Fibroblast of peridontal ligament (primary cell): ENCODE results near the gene ESPN.

Source experiments
- DNase-seq: peaks from one replicate; pipeline ENCODE4 v3.0.0-alpha.2; 2010; ENCODE audit errors: extremely low read depth

Gene ESPN

GRCh38 chr1:6409733-6410132 lies 14.8 kb upstream of the ESPN start:
- DNase-seq, result no peak

- no peak for DNase-seq
Observed at GRCh38 chr1:6410248-6410893, 14.2 kb upstream of the ESPN start.

DNA sequence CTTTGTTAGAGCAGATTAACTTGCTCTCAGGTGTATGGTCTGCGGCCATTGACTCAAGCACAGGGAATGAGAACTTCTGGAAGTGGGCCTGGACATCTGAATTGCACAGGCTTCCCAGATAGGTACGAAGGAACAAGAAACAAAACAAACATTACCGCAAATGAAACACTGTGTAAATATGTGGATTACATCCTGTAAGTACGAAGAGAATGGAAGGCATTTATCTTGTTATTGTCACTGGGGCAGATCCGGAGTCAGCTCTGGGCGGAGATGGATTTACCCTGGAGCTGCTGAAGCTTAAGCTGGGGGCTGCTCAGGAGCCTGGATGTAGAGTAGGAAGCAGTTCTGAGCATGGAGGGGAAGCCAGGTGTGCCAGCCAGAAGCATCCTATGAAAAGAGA lies 11.7 kb upstream of the ESPN start:
- DNase-seq, result no peak

- peak; percentile 45 for DNase-seq
Observed at GRCh38 chr1:6414443-6414844, 10.1 kb upstream of the ESPN start.

- DNase-seq, result no peak
Observed at GRCh38 chr1:6414881-6415626, 9.5 kb upstream of the ESPN start.

- DNase-seq, result no peak
Observed at GRCh38 chr1:6416295-6416656, 8.3 kb upstream of the ESPN start.

GRCh38 chr1:6416906-6417305 lies 7.7 kb upstream of the ESPN start:
- no peak for DNase-seq

DNA sequence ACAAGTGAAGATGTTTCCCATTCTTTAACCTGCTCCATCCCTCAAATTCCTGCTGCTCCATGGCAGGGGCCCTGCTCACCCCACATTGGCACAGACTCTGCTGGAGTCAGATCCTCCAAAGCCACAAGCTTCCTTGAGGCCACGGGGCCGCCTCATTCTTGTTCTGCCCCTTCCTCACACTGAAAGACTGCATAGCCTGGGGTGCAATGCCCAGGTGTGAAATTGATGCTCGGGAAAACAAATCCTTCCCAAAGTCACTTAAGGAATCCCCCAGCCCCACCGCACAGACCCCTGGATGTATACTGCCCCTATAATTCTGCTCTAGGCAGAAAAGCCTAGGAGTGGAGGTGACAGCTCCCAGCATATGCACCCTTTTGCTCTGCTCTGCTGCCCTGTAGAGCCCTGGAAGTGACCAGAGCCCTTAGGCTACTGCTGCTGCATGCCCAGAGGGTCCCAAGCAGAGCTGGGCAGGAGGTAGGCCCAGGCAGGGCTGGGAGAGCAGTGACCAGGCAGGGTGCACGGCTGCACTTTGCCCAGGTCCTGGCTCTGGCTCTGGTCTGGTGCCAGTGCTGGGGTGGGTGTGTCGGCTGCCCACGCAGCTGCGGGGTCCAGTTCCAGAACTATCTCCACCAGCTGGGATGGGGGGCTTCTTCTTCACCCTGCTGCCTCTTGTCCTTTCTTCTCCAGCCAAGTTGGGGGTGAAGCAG lies 6.5 kb upstream of the ESPN start:
- DNase-seq, result no peak

- no peak for DNase-seq
Observed at GRCh38 chr1:6418668-6419396, 5.7 kb upstream of the ESPN start.

DNA sequence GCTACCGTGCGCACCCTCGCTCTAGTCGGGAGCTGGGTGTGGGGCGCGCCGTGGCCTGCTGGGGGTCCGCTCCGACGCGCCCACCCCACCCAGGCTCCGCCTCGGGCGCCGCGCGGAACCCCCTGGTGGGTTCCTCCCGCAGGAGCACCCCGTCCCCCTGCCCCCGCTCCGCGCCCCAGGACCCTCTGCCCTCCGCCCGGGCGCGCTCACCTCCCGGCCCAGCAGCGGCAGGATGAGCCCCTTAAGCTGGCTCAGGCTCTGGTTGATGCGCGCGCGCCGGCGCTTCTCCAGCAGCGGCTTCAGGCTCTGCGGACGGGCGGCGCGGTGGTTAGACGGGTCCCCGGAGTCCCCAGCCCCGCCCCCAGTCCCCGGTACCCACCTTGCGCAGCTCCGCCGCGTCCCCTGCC lies 5.2 kb upstream of the ESPN start:
- DNase-seq, result no peak

GRCh38 chr1:6419804-6420453 lies 4.6 kb upstream of the ESPN start, which contains the start of gene HES2:
Gene HES2, minus strand, starts transcription at chr1:6419919. Its CDS starts 99 bp downstream, at chr1:6419820.
- no peak for DNase-seq

DNA sequence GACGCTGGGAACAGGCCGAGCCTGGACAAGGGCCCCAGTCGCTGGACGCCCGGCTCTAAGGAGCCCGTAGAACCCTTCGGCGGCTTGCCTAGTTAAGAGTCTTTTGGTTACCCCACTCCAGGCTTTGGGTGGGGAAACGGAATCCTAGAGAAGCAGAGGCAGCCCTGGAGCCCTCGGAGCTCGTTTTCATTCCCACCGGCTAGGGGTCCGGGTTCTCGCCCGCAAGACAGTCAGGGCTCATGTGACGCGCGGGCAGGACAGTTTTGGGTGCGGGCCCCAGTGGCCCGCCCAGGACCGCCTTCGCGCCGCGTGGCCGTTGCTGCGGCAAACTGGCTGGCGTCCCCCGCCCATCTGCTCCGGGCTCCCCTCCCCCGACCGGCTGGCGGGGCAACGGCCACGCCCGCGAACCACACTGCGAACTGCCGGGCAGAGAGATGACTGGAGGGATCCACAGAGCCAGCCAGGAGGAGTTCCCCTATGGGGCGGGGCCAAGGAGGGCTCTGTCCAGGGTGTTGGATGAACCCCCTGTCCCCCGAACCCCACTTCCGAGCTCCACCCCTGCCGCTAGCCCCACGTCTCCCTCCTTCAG lies 4.0 kb upstream of the ESPN start:
- DNase-seq, result no peak

GRCh38 chr1:6421266-6421665 lies 3.3 kb upstream of the ESPN start:
- no peak for DNase-seq

GRCh38 chr1:6423321-6423999 lies 1.1 kb upstream of the ESPN start:
- no peak for DNase-seq

DNA sequence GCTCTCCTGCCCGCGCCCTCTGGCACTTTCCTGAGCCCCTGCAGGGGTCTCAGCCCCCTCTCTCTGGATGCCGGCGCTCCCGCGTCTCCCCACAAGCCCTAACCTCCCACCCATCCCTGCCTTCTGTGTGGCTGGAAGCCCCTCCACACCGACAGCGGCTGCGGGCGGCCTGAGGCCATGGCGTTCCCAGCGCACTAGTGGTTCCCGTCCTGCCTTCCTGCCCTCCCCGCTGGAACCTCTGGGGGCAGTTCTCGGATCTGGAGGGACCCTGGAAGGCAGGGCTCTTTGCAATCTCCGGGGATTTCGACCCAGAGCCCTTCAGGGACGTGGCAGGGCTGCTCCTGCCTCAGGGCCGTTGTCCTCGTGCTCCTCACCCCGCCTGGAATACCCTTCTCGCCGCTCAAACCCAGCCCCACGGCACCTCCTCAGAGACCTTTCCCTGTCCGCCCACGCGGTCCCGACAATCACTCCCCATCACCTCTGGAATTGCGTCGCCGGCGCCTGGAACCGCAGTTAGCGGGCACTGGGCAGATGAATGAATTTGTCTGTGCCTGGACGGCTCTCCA lies 493 bp upstream of the ESPN start:
- no peak for DNase-seq

GRCh38 chr1:6425658-6426057 lies 1.1 kb downstream of the ESPN start:
- no peak for DNase-seq

GRCh38 chr1:6426277-6426971 lies 1.8 kb downstream of the ESPN start:
- no peak for DNase-seq

DNA sequence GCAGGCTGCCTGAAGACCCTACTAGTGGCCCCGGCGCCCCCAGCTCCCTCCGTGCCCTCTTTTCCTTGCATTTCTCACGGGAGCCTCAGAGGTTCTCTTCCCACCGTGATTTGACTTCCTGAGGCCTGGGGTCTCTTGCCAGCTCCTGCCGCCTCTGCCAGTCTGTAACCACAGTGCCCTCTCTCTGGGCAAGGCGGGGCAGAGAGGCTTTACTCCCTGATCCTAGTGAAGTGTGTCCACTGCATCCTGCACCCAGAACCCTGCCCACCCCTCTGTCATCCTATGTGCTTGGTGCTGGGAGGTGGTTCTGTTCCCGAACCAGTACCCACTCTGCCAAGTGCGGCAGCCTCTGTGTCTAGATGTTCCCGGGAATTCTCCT lies 2.4 kb downstream of the ESPN start:
- DNase-seq, result no peak

GRCh38 chr1:6427441-6428390 lies 3.1 kb downstream of the ESPN start:
- no peak for DNase-seq
